Left kidney (tissue), 1 donor: ENCODE measurements around the gene CLN5. TPM values are rescaled to one million over a fixed set of nuclear protein-coding genes. Genes with fewer than 3 reads are reported as not detected.

ENCODE experiments used
- polyA plus RNA-seq: library from polyadenylated mRNA; unstranded; fragments of 120-200 nt; gene quantifications from one replicate; pipeline ENCODE4 v1.2.1, GENCODE V29; 2013; ENCODE audit not compliant: insufficient read length

Gene CLN5
- polyA plus RNA-seq, 1 donor: 53.4 TPM

Other genes with a start within 250 kb of the CLN5 start
- gene KCTD12, start 105.7 kb upstream of the CLN5 start, polyA plus RNA-seq: 82.8 TPM
- gene ACOD1, start 43.6 kb upstream of the CLN5 start, polyA plus RNA-seq: not detected
- 64.1 TPM for gene FBXL3, start 35.1 kb downstream of the CLN5 start, polyA plus RNA-seq